K562 (cell line): ENCODE results near the gene PAQR4.

Source experiments
- BMI1 ChIP-seq: fragments of 150-350 bp; IDR thresholded peaks from 2 replicates; pipeline ENCODE4 v1.6.1; 2014; ENCODE audit warnings: low read length
- ELF4 ChIP-seq: fragments of 450-650 bp; formaldehyde crosslinking; IDR thresholded peaks from 2 replicates; pipeline ENCODE4 v1.4.0; 2022; ENCODE audit warnings: missing genetic modification characterization
- FOXM1 ChIP-seq, 2 experiments: fragments of 450-650 bp in 1 of 2; sonication (generic) in 1 of 2; formaldehyde crosslinking in 1 of 2; IDR thresholded peaks; 2 replicates each; pipeline versions ENCODE4 v1.6.1 to v1.9.0; 2017 to 2022; ENCODE audit warnings: low read depth in 2 of 2, mild to moderate bottlenecking in 2 of 2, missing genetic modification reagents in 1 of 2, moderate library complexity in 1 of 2
- KDM1A ChIP-seq, 2 experiments: fragments of 450-650 bp; IDR thresholded peaks; 2 replicates each; pipeline ENCODE4 v1.6.1; 2016; ENCODE audit warnings: mild to moderate bottlenecking in 2 of 2
- MYNN ChIP-seq, 2 experiments: sonication (generic); formaldehyde crosslinking in 1 of 2; IDR thresholded peaks; 2 replicates each; pipeline versions ENCODE4 v1.5.0 to v1.6.1; 2016 to 2020; ENCODE audit warnings: antibody characterized with exemption in 1 of 2, missing genetic modification reagents in 1 of 2
- PYGO2 ChIP-seq: fragments of 450-650 bp; IDR thresholded peaks from 2 replicates; pipeline ENCODE4 v1.6.1; 2016; ENCODE audit warnings: mild to moderate bottlenecking, missing genetic modification characterization, moderate library complexity, missing compliant biosample characterization
- TEAD4 ChIP-seq, 2 experiments: sonication (generic) in 1 of 2; formaldehyde crosslinking in 1 of 2; IDR thresholded peaks; 2 replicates each; pipeline versions ENCODE4 v1.6.1 to v1.8.0; 2012 to 2022; ENCODE audit warnings: borderline replicate concordance in 1 of 2, inconsistent platforms in 1 of 2, low read length in 1 of 2, mild to moderate bottlenecking in 1 of 2, missing genetic modification reagents in 1 of 2

DNA sequence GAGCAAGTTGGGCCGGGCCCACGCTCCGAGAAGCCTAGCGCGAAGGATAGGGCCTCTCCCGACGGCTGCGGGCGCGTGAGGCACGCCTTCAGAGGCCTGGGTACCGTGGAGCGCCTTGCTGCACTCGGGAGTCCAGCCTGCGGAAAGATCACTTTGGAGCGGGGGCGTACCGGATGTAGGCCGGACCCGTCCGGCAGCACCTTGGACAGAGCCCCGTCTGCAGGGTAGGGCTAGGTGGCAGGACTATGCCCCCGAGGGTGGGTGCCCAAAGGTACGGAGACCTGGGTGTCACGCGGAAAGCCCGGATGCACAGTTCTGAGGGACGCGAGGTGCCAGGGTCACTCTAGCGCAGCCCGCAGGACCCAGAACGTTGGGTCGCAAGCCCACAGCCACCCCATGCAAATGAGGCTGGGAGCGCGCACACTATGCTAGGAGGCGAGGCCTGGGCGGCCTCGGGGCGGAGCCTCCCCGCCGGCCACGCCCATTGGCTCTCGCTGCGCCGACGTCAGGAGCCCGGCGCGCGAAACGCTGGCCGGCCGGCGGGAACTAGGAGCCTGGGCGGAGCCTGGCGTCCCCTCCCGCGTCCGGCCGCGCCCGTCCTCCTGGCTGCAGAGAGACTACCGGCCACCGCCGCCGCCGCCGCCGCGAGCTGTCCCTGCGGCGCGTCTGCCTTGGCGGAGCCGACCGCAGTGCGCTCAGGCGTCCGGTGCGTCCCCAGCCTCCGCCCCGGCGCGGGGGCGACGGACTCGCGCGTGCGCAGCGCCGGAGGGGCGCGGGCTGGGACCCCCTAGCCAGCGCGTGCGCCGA lies at the start of gene PAQR4:
- no peak for TF ChIP-seq BMI1
- TF ChIP-seq FOXM1 (IDR thresholded peaks at IDR 0.05; ENCODE audit: low read depth): no peak
- TF ChIP-seq FOXM1 (CRISPR knock-in tag; IDR thresholded peaks at IDR 0.05; ENCODE audit: low read depth): no peak; the same call in 1 of the 2 replicates
- 0 out of 2 replicates have a peak, but pooled peaks have one; percentile 10 for TF ChIP-seq TEAD4 (IDR thresholded peaks at IDR 0.05; ENCODE audit: low read length)
- TF ChIP-seq TEAD4 (CRISPR knock-in tag; IDR thresholded peaks at IDR 0.05; ENCODE audit: borderline replicate concordance): no peak; the same call in 1 of the 2 replicates
- peak; percentile 91 for TF ChIP-seq MYNN (IDR thresholded peaks at IDR 0.05)
- TF ChIP-seq MYNN (CRISPR knock-in tag; IDR thresholded peaks at IDR 0.05): no peak
- TF ChIP-seq PYGO2 (tag): no peak
- no peak for TF ChIP-seq ELF4 (CRISPR knock-in tag)
- no peak for TF ChIP-seq KDM1A (IDR thresholded peaks at IDR 0.05)
